OCI-LY1 (cell line): ENCODE results near the gene DENND5B.

Experiments used
- H2AFZ ChIP-seq: fragments of 200-600 bp; sonication (generic), shearing (Covaris generic); 2 replicates; pipeline ENCODE4 v1.6.0; 2014; ENCODE audit warnings: antibody characterized with exemption, mild to moderate bottlenecking, low read length
- H3F3A ChIP-seq: fragments of 200-600 bp; sonication (generic), shearing (Covaris generic); 2 replicates; pipeline ENCODE4 v1.6.0; 2014; ENCODE audit warnings: mild to moderate bottlenecking, antibody characterized with exemption, low read length, moderate library complexity; ENCODE audit not compliant: insufficient read depth
- H3K27ac ChIP-seq: fragments of 200-600 bp; sonication (generic); 2 replicates; pipeline ENCODE4 v1.5.1; 2014; ENCODE audit warnings: low read length, mixed run types, mild to moderate bottlenecking, low read depth; ENCODE audit not compliant: poor library complexity, severe bottlenecking
- H3K27me3 ChIP-seq: fragments of 200-600 bp; sonication (generic); 2 replicates; pipeline ENCODE4 v1.6.0; 2014; ENCODE audit warnings: antibody characterized with exemption, mild to moderate bottlenecking, low read length, moderate library complexity; ENCODE audit not compliant: insufficient read depth
- H3K36me3 ChIP-seq: fragments of 200-600 bp; sonication (generic); 2 replicates; pipeline ENCODE4 v1.6.1; 2014; ENCODE audit warnings: mild to moderate bottlenecking, antibody characterized with exemption, low read length, moderate library complexity, mixed read lengths; ENCODE audit not compliant: insufficient read depth
- H3K4me1 ChIP-seq: fragments of 200-600 bp; sonication (generic); 2 replicates; pipeline ENCODE4 v1.5.1; 2014; ENCODE audit warnings: mild to moderate bottlenecking, low read length, moderate library complexity; ENCODE audit not compliant: insufficient read depth, severe bottlenecking
- H3K4me2 ChIP-seq: fragments of 200-600 bp; sonication (generic), shearing (Covaris generic); 2 replicates; pipeline ENCODE4 v1.6.1; 2014; ENCODE audit warnings: low read length
- H3K4me3 ChIP-seq: fragments of 200-600 bp; sonication (generic); 2 replicates; pipeline ENCODE4 v1.5.1; 2014; ENCODE audit warnings: low read length, low read depth, mild to moderate bottlenecking, mixed read lengths; ENCODE audit not compliant: poor library complexity, severe bottlenecking
- H3K79me2 ChIP-seq: fragments of 200-600 bp; shearing (Covaris generic); 2 replicates; pipeline ENCODE4 v1.6.1; 2016; ENCODE audit warnings: mixed run types, low read length, mixed read lengths; ENCODE audit not compliant: insufficient read depth
- H3K9ac ChIP-seq: fragments of 200-600 bp; sonication (generic), shearing (Covaris generic); 2 replicates; pipeline ENCODE4 v1.6.1; 2014; ENCODE audit warnings: mild to moderate bottlenecking, low read length, mixed read lengths
- H3K9me2 ChIP-seq: fragments of 200-600 bp; sonication (generic), shearing (Covaris generic); 2 replicates; pipeline ENCODE4 v1.6.1; 2014; ENCODE audit warnings: low read depth, mild to moderate bottlenecking, low read length, mixed read lengths
- H3K9me3 ChIP-seq: fragments of 200-600 bp; shearing (Covaris generic); 2 replicates; pipeline ENCODE4 v1.6.1; 2014; ENCODE audit warnings: low read length, mixed read lengths
- H4K20me1 ChIP-seq: fragments of 200-600 bp; sonication (generic), shearing (Covaris generic); 2 replicates; pipeline ENCODE4 v1.6.0; 2016; ENCODE audit warnings: mild to moderate bottlenecking, low read length; ENCODE audit not compliant: insufficient read depth
- CTCF ChIP-seq: fragments of 200-600 bp; sonication (generic), shearing (Covaris generic); IDR thresholded peaks from 2 replicates; pipeline ENCODE4 v1.5.1; 2017; ENCODE audit warnings: mild to moderate bottlenecking, antibody characterized with exemption, low read length, moderate library complexity, mixed read lengths
- EZH2 ChIP-seq: fragments of 200-600 bp; sonication (generic), shearing (Covaris generic); IDR thresholded peaks from 2 replicates; pipeline ENCODE4 v1.8.0; 2017; ENCODE audit warnings: borderline replicate concordance, mixed run types, mild to moderate bottlenecking, antibody characterized with exemption, low read length, moderate library complexity, mixed read lengths

Gene DENND5B

GRCh38 chr12:31370531-31371255 is 220.2 kb downstream of the DENND5B start:
- Histone ChIP-seq H3K27ac (no peak overlapping the region), H2AFZ (no peak overlapping the region), H3K4me1 (peaks cover 10% of the 10 kb centered on the region), H3K4me2 (no peak overlapping the region), H4K20me1 (no peaks in the 10 kb centered on the region), H3K79me2 (no peaks in the 10 kb centered on the region), H3F3A (no peaks in the 10 kb centered on the region), H3K36me3 (no peaks in the 10 kb centered on the region), H3K27me3 (no peaks in the 10 kb centered on the region), H3K9me3 (no peaks in the 10 kb centered on the region), H3K4me3 (no peak overlapping the region), H3K9me2 (no peaks in the 10 kb centered on the region), H3K9ac (no peak overlapping the region)
- TF ChIP-seq EZH2 (no peak), CTCF (no peak)

DNA sequence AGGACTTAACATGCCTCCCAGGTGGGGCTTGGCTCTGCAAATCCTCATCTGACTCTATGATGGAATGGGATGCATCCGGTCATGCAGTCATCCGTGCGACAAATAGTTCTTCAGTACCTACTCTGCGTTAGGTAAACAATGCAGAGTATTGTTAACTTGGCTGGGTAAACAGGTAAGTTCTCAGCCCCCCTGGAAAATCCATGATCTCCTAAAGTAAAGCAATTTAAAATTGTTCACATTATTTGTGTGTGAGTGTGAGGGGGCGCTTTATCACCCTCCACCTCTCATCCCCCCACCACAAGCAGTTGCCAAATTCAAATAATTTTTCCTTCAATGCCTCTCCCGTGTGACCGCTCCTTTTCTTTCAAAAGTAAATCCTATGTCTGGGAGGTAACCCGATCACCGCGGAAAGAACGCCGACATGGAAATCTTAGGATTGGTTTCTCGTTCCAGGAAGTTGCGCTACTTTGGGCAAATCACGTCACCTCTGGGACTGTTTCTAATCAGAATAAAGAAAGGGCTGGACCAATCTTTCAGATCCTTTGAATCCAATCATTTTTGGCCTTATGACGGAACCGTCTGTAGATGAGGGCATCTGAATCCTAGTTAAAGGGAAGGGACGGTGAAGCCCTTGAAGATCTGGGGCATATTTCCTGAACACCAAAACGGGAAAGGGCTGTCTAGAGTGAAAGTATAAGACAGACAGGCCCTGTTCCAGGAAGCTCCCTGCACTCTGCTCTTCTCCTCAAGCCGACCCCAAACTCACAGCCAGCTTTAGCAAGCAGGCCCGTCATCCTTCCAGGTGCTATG is 221.0 kb downstream of the DENND5B start:
- no peak for TF ChIP-seq CTCF
- Histone ChIP-seq H3K9me3 (no peaks in the 10 kb centered on the region), H4K20me1 (no peaks in the 10 kb centered on the region), H3K36me3 (no peaks in the 10 kb centered on the region), H3K4me1 (peaks cover 10% of the 10 kb centered on the region), H3K4me3 (no peak overlapping the region), H3K4me2 (no peak overlapping the region), H3K9me2 (no peaks in the 10 kb centered on the region), H3K27me3 (no peaks in the 10 kb centered on the region), H3F3A (no peaks in the 10 kb centered on the region), H2AFZ (no peak overlapping the region), H3K79me2 (no peaks in the 10 kb centered on the region), H3K9ac (no peak overlapping the region), H3K27ac (no peak overlapping the region)

DNA sequence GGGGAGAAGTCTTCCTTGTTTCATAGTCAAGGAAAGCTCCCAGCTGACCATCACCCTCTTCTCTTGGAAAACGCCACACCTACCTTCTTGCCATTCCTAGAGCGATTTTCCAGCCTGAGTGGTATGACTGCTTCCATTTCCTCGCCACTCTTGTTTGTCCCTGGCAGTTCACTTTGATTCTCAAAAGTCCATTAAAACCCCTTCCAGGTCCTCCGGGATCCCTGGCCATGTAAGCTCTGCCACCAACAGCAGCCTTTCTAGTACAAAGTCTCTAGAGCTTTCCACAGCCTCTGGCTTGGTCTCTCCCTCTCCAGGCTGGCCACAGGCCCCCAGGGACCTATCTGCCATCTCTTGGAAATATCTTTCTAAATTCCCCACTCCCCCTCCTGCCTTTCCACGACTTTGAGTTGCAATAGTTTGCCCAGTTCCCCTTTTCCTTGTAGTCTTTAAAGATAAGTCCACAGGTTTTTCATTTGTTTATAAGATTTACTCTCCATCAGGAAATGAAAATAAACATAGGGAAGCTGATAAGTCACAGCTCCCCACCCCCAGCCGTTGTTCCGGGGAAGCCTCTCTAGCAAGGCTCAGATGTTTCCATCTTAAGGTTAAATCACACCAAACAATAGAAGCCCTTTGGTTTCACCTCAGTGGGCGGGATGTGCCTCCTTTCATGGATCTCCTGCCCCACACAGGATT is 222.1 kb downstream of the DENND5B start:
- Histone ChIP-seq H3K27me3 (no peaks in the 10 kb centered on the region), H3K4me3 (no peak overlapping the region), H2AFZ (no peak overlapping the region), H3K9me3 (no peaks in the 10 kb centered on the region), H3K4me1 (peaks cover 16% of the 10 kb centered on the region), H3K9ac (no peak overlapping the region), H3K4me2 (no peak overlapping the region), H3K27ac (no peak overlapping the region), H4K20me1 (no peaks in the 10 kb centered on the region), H3F3A (no peaks in the 10 kb centered on the region), H3K36me3 (no peaks in the 10 kb centered on the region), H3K79me2 (no peaks in the 10 kb centered on the region), H3K9me2 (no peaks in the 10 kb centered on the region)
- TF ChIP-seq EZH2 (no peak), CTCF (no peak)
